ENCODE results near the gene BOD1L1.

DNA sequence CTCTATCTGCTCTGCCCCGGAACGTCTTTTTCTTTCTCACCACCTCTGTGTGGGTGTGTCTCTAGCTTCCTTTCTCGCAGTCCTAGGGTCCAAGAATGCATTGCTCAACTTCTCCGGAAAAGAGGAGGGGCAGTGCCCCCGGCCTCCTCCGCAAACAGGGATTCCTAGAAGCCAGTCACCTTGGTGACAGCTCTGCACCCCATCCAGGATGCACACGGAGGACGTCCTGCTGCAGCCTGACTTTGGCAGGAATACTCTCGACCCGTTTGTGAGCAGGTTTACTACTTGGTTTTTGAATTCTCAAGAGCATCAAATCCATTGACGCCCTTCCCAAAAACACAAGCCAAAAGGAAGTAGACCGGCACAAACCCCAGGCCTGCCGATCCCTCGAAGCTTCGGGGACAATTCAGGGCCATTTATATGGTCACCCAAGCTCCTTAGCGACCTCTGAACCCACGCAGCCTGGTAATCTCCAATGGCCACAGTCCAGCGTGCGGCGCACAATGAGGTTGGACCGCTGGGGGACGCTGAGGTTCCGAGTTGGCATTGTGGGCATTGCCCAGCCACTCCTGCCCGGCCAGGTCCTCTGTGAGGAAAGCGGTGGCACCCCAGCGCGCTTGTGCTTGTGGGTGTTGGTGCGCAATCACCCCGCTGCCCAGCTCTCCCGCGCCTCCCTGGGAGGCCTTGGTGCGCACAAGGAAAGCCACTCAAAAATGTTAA is 93.0 kb downstream of the BOD1L1 start:
- TF ChIP-seq EP300 (IDR thresholded peaks at IDR 0.05; ENCODE audit: borderline replicate concordance in 1 of 2, low read depth in 2 of 2, low read length in 2 of 2) (no peak), SP2 (IDR thresholded peaks at IDR 0.05; ENCODE audit: low read length) (no peak), POLR2AphosphoS5 (IDR thresholded peaks at IDR 0.05; ENCODE audit: low read depth, low read length) (no peak), RFX5 (IDR thresholded peaks at IDR 0.05; ENCODE audit: borderline replicate concordance, low read depth, low read length) (no peak), CTCF (IDR thresholded peaks at IDR 0.05; ENCODE audit: control extremely low read depth in 1 of 3, insufficient read depth in 1 of 3, low read depth in 1 of 3, low read length in 3 of 3) (peak in 1 of 3 experiments; percentile 5; a peak in 1 of 4 replicates), POU5F1 (IDR thresholded peaks at IDR 0.05; ENCODE audit: low read depth, low read length) (no peak)

All from H1 (cell line).